M059J (cell line): ENCODE results near the gene ZFP3. TPM values are rescaled to one million over a fixed set of nuclear protein-coding genes. Genes with fewer than 3 reads are reported as not detected.
"Not testable (repeated sequence)": the region's sequence is repeated elsewhere in the genome, so short reads cannot be mapped to it uniquely, and the experiment has no call there.

Experiments used
- DNase-seq: peaks from one replicate; pipeline ENCODE4 v3.0.0-alpha.2; 2012; ENCODE audit warnings: low read depth
- total RNA-seq: library from RNA; depleted of rRNA; stranded (reverse); fragments of >200 nt; shearing (Covaris generic); gene quantifications from 2 replicates; pipeline ENCODE4 v1.2.3, GENCODE V29; 2014; rRNA removed

ZFP3 gene
- 2.2 and 3.2 TPM in 2 replicates for total RNA-seq

GRCh38 chr17:5078106-5079028, at the start of gene ZFP3:
Gene ZFP3, plus strand, starts transcription at chr17:5078467. Its CDS starts 13,038 bp downstream, at chr17:5091505.
- DNase-seq, result peak; percentile 77

DNA sequence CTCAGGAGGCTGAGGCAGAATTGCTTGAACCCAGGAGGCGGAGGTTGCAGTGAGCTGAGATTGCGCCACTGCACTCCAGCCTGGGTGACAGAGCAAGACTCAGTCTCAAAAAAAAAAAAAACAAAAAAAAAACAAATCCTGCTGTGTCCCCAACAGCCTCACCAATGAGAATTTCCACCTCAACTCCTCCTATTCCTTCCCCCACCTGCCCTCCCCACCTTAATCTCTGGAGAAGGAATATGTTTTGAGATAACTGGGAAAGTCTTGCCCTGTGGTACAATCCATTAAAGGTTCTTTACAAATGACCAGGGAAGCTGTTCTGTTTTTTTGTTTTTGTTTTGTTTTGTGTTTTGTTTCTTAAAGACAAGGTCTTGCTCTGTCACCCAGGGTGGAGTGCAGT, 48.1 kb upstream of the ZFP3 start:
- DNase-seq, result not testable (repeated sequence)

DNA sequence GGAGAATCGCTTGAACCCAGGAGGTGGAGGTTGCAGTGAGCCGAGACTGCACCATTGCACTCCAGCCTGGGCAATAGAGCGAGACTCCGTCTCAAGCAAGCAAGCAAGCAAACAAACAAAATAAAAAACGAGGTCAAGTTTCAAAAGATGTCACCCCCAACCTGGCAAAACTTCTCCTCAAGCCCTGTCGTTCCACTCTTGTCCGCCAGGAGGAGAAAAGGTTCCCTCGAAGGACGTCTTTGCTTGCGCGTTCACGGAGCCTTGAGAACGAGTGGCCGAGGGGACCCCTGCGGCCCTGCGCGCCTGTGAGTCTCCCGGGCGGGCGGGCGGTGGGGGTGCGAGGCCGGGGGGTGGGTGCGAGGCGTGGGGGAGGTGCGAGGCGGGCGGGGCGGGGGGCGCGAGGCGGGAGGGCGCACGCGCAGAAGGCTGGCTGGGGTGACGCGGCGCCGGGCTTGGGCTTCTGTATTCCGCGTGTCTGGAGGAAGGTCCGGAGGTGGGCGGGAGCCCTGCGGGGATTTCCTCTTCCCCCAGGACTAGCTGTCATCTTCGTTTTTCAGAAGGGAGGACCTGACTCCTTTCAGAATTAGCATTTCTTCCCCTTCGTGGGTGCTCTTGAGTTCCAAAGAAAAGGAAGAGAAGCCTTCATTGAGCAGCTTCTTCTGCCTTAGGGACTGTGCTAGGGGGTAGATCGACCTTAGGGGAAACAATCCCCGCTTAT, 46.7 kb upstream of the ZFP3 start:
- DNase-seq, result peak; percentile 71

- no peak for DNase-seq
Measured at GRCh38 chr17:5032865-5033264, 45.4 kb upstream of the ZFP3 start.

GRCh38 chr17:5033352-5034015, 44.8 kb upstream of the ZFP3 start:
- no peak for DNase-seq

GRCh38 chr17:5034063-5034462, 44.2 kb upstream of the ZFP3 start:
- no peak for DNase-seq

- no peak for DNase-seq
Measured at GRCh38 chr17:5034651-5035050, 43.6 kb upstream of the ZFP3 start.

DNA sequence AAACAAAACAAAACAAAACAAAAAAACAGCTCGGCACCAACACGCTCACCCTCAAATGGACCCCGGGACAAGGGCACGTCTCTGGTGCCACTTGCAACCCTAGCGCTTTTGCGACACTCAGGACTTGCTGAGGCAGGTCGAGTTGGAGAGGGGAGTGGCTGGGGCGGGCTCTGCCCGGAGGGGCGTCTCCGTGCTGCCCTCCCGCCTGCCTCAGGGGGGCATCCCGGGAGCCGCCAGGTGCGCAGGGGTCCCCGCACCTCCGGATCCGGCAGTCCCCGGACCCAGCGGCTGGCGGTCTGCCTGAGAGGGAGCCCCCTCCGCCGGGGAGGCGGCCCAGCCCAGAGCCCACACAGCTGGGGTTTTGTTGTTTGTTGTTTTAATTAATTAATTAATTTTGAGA, 43.0 kb upstream of the ZFP3 start, which contains the start of gene SLC52A1:
SLC52A1 (minus strand) TSS at position 112 of the 400 bp plus-strand sequence. CDS start 820 bp downstream, outside the sequence.
- no peak for DNase-seq

- peak; percentile 29 for DNase-seq
Measured at GRCh38 chr17:5042157-5043022, 35.9 kb upstream of the ZFP3 start.

GRCh38 chr17:5043524-5043923, 34.7 kb upstream of the ZFP3 start:
- DNase-seq, result no peak

- peak; percentile 84 for DNase-seq
Measured at GRCh38 chr17:5044630-5045029, 33.6 kb upstream of the ZFP3 start.

- DNase-seq, result no peak
Measured at GRCh38 chr17:5045496-5045895, 32.8 kb upstream of the ZFP3 start.

DNA sequence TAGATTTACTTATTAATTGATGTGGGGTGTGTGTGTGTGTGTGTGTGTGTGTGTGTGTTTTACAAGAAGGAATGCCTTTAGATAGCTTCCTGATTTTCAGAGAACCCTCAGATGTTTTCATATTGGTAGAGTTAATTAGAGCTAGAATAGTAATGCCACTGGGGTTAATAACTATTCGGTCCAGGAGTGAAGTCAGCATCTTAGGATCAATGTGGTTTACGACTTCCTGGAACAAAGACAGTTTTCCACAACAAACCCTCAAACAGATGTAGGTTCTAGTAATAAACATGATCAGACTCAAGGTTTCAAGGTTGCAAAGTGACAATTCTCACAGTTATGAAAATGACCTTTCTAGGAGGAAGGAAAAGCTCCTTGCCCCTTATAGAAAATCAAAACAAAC, 30.8 kb upstream of the ZFP3 start:
- no peak for DNase-seq

DNA sequence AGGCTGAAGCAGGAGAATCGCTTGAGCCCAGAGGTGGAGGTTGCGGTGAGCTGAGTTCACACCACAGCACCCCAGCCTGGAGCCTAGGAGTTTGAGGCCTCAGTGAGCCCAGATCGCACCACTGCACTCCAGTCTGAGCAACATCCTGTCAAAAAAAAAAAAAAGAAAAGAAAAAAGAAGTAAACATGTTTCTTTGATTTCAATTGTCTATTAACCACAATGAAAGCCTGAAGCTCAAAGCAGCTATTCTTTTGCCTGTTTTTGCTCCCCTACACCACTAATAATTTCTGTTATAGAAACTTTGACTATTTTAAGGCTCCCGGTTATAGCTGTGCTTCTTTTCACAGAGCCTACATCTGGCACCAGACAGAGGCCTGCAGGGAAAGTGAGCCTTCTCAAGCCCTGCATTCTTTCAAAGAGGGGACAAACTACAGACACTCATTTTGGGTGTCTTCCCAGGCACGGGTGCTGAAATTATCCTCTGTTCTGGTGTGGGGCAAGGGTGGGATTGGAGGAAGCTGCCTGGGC, 28.9 kb upstream of the ZFP3 start:
- DNase-seq, result no peak

DNA sequence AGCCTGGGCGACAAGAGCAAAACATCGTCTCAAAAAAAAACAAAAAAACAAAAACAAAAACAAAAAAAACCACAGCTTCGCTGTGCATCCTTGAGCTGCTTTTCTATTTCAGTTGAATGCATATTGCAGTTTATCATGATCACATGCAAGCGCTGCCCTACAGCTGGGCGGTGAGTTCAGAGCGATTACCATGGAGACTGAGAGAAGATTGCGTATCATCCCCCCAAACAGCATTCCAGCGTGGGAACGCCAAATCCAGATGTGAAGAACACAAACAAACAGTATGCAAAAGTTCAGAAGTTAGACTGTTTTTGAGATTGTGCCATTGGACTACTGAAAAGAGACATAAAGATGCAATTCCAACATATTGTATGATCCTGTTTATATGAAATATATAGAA, 28.0 kb upstream of the ZFP3 start:
- DNase-seq, result no peak

- no peak for DNase-seq
Measured at GRCh38 chr17:5055543-5055942, 22.7 kb upstream of the ZFP3 start.

DNA sequence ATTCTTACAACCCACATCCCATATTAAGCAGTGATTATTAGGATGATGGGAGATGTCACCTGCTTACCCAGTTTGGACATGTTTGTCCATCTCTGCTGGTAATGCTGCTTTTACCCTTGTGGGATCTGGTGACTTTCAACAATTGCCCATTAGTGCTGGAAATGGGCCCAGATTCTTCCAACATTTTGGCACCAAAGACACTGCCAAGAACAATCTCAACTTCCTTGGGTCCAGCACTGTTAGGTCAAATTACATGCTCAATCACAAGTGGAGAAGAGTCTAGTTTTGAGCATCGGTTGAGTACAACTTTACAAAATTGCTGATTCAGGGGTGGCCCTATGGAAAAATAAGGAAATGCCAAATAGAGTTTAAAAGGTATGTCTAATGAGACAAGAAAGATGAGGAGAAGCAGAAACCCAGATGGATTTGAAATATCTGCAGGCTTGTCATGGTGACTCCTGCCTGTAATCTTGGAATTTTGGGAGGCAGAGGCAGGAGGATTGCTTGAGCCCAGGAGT, 13.0 kb upstream of the ZFP3 start:
- peak; percentile 20 for DNase-seq

- no peak for DNase-seq
Measured at GRCh38 chr17:5068236-5068635, 10.0 kb upstream of the ZFP3 start.

GRCh38 chr17:5069724-5070123, 8.5 kb upstream of the ZFP3 start:
- DNase-seq, result peak; percentile 34

DNA sequence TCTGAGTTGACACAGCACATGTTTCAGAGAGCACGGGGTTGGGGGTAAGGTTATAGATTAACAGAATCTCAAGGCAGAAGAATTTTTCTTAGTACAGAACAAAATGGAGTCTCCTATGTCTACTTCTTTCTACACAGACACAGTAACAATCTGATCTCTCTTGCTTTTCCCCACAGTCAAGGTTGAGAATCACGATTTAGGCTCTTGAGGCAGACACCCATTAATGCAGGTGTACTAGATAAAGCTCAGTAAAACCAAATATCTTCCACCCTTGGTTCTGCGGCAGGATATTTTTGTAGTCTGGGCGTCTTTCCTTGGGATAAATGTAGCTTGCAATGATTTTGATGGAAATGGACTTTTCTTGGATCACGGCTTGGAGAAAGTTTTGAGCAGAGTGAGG, 2.8 kb upstream of the ZFP3 start:
- DNase-seq, result not testable (repeated sequence)

DNA sequence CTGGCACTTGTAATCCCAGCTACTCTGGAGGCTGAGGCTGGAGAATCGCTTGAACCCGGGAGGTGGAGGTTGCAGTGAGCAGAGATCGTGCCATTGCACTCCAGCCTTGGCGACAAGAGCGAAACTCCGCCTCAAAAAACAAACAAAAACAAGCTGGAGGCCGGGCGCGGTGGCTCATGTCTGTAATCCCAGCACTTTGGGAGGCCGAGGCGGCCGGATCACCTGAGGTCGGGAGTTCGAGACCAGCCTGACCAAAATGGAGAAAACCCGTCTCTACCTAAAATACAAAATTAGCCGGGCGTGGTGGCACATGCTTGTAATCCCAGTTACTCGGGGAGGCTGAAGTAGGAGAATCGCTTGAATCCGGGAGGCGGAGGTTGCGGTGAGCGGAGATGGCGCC, 992 bp upstream of the ZFP3 start:
- DNase-seq, result not testable (repeated sequence)
